CD4-positive, alpha-beta T cell treated with Interleukin-17A for 4 hours (primary cell): ENCODE measurements around the gene PTK6.
A peak's percentile ranks its signal among the peaks of the same experiment; 100 is the strongest.

Experiments
- DNase-seq: peaks from one replicate; pipeline ENCODE4 v3.0.0-alpha.2; 2020; ENCODE audit warnings: mixed read lengths

The PTK6 gene

DNA sequence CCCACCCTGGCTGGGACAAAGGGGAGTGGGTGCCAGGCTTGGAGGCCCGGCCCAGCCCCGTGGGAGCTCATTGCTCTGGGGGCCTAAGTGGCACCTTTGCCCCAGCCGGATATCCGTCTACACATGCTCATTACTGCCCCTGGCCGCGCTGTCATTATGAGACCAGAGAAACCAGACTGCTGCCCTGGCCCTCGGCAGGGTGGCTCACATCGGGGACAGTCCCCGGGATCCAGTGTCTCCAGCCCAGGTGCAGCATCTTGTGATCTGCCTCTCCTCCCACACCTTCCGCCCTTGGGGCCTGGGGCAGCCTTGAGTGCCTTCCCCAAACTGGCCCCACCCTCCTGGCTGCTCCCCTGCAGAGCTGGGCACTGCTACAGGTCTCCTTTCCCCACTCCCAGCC is 5.5 kb upstream of the PTK6 start:
- DNase-seq: no peak

DNA sequence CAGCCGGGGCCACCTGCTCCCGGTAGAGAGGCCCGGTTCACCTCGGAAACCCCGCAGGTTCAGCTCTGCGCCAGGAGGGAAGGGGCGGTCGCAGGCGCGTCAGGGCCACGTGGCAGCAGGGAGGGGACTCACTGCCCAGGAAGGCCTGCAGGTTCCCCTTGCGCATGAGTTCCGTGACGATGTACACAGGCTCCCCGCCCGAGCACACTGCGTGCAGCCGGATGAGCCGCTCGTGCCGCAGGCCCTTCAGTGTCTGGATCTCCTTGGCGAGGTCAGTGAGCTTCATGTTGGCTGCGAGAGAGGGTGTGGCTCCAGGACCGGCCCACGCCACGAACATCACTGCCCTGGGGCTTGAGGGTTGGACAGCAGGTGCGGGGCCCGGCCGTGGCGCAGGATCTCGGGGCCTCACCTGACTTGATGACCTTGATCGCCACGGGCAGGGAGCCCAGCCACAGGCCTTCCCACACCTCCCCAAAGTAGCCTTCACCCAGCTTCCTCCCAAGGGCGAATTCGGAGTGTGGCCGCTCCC is 4.9 kb upstream of the PTK6 start:
- DNase-seq: no peak

DNA sequence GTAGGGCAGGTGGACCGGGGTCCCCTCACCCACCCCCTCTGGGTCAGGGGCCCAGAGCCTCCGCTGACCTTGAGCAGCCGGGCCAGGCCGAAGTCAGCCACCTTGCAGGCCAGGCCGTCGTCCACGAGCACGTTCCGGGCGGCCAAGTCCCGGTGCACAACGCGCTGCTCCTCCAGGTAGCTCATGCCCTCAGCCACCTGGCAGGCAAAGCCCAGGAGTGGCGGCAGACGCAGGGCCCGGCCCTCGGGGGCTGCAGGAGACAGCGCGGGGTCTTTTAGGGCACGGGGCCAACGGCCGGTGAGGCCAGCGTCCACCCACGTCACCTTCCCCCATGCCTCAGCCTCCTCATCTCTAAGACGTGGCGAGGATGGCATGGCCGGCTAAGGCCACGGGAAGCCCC is 4.2 kb upstream of the PTK6 start:
- no peak for DNase-seq

DNA sequence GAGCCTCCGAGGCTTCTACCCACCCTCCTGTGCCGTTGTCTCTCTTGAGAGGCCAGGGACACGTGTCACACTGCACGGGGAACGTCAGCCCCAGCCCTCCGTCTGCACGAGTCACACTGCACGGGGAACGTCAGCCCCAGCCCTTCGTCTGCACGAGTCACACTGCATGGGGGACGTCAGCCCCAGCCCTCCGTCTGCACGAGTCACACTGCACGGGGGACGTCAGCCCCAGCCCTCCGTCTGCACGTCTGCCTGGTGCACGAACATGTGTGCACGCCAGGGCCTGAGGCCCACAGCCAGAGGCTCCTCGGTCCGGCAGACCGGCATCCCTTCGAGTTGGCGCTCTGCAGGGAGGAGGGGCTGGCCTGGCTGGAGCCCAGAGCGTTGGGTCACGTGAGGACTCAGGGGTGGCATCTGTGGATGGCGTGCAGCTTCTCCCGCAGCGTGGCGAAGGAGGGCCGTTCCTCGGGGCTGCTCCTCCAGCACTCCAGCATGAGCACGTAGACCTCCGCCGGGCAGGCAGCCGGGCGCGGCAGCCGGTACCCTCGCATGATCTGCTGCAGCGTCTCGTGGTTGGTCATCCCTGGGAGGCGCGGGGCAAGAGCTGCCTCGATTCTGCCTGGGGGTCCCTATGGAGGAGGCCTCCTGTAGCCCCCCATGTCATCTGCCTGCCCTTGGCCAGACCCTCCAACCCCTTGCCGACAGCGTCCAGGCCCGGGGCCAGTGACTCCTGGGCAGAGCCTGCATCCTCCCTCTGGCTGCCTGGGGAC is 3.4 kb upstream of the PTK6 start:
- no peak for DNase-seq

GRCh38 chr20:63539441-63540370 is 2.5 kb upstream of the PTK6 start:
- DNase-seq: no peak

- DNase-seq: no peak
These were observed 1.9 kb upstream of the PTK6 start for GRCh38 chr20:63539092-63539430.

GRCh38 chr20:63538204-63539091 is 1.3 kb upstream of the PTK6 start:
- DNase-seq: no peak

GRCh38 chr20:63537525-63538203 is 488 bp upstream of the PTK6 start:
- peak; percentile 93 for DNase-seq

DNA sequence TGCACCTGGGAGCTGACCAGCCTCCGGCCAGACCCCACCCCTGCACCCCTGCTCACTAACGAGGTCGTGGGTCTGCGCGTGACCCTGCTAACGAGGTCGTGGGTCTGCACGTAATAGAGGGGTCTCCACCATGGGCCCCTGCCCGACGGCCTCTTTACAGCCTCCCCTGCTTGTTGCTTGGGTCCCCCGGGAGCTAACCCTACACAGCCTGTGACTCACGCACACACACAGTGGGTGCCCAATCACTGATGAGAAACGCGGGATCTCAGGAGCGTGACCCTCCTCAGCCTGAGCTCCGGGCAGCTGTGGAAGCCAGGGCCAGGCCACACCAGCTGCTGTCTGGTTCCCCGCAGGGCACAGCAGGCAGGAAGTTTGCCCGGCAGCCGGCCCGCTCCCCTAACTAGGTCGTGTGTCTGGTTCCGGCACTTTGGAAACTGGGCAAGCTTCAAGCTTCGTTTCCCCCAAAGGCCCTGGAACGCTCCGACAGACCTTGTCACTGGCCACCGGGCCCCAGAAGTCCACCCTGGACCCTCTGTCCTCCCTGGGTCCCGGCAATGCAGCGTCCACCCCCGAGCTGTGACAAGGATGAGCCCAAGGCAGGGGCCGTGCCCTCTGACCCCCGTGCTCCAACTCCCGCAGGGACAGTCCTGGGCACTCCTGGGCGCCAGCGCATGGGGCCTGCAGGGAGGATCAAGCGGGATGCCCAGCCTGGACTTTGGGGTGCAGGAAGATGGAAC is 767 bp downstream of the PTK6 start:
- DNase-seq: no peak

GRCh38 chr20:63534831-63535651 is 2.1 kb downstream of the PTK6 start:
- peak; percentile 2 for DNase-seq

DNA sequence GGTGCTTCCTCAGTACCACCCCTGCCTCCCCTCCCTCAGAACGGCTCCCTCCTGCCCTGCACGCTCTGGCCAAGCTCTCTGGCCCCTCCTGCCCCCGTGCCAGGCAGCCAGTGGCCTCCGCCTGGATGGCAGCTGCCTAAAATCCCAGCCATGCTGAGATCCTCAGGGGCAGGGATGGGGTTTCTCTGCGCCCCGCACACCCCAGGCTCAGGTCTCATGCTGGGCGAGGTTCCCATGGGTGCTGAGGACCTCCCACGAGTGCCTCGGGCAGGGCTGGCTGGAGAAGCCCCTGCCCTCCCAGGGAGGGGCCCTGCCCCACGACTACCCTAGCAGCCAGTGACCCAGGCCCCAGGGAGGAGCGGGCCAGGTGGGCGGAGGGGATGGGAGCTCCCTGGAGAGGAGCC is 2.7 kb downstream of the PTK6 start:
- DNase-seq: peak; percentile 1

GRCh38 chr20:63533871-63534393 is 3.2 kb downstream of the PTK6 start:
- DNase-seq: no peak

DNA sequence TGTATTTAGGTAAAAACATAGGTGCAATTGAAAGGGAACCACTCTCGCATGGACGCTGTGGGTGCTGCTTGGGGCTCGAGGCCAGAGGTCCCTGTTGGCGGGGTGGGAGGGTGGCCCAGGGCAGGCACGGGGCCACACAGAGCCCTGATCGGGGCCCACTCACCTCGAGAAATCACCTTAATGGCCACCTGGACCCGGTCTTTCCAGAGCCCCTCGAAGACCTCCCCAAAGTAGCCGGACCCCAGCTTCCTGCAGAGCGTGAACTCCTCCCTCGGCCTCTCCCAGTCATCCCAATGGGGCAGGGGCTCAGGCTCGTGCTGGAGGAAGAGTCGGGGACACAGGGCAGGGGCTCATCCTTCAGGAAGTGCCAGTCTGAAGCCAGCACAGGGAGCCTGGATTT is 3.8 kb downstream of the PTK6 start:
- DNase-seq: no peak

- no peak for DNase-seq
These were observed 4.7 kb downstream of the PTK6 start for GRCh38 chr20:63532449-63532971.

DNA sequence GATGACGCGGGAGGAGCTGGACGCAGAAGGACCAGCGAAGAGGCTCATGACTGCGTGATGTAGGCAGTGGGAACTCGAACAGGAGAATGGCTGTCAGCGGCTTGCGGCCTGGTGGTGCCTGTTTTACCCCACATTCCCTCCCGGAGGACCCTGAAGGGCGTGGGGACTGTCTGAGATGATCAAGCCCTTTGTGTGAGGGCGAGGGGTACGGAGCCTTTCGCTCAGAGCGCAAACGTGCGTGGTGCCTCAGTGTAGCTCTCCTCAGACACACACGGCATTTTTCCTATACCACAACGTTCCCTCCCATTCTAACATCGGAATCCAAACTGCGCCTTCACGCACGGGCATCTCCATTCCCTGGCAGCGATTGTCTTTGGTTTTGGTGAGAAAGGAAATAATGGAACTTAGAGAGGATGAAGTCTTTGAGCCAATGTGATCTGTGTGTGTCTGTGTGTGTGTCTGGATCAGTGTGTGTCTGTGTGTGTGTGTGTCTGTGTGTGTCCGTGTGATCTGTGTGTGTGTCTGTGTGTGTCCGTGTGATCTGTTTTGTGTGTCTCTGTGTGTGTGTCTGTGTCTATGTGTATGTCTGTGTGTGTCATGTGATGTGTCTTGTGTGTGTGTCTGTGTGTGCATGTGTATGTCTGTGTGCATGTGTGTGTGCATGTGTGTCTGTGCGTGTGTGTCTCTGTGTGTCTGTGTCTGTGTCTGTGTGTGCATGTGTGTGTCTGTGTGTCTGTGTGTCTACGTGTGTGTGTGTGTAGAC is 5.3 kb downstream of the PTK6 start:
- DNase-seq: no peak

DNA sequence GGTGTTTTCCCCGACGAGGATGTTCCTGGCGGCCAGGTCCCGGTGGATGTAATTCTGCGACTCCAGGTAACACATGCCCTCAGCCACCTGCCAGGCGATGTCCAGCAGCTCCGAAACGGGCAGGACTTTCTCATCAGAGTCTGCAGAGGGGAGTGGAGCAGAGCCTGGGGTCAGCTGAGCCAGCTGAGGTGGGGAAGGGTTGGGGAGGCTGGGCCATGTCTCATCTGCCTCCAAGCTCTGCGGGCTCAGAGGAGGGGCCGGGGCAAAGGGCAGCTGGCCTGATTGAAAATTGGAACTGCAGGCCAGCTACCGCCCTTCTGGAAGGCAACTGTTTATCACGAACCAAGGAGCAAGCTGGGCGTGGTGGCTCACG is 6.4 kb downstream of the PTK6 start:
- no peak for DNase-seq

DNA sequence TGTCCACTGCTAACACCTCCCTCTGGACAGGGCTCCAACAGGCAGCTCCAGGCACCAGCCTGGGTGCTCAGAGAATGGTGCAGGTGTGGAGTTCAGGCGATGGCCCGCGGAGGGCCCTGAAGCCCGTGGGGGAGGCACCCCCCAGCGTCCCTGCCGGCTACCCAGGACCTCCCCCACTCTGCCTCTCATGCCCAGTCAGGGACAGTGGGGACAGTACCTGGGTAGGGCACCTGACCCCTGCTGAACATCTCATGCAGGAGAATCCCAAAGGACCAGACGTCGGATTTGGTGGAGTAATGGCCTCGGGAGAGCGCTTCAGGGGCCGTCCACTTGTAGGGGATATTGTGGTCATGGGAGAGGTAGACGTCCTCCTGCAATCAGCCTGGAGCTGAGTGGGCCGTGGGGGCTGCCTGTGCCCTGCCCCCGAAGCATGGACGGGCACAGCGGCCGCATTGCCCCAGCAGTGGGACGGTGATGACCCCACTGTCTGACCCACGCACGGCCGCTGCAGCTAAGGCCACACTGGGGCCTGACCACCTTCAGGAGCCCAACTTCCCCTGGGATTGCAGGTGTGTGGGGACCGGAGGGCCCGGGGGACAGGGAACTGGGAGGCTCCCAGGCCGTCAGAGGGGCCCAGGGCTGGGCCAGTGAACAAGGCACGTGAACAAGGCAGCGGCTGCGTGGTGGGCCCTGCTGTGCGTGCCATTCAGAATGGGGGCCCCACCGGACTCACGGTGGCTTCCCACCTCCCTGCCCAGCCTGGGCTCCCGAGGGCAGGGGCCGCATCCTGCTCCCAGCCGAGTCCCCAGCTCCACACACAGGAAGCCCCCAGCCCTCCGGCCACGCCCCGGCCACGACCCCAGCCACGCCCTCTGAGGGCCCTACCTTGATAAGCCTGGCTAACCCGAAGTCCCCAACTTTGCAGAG is 7.1 kb downstream of the PTK6 start:
- DNase-seq: no peak

GRCh38 chr20:63529180-63529860 is 7.9 kb downstream of the PTK6 start:
- no peak for DNase-seq
